AG10803 (cell line): ENCODE results near the gene NEU1.
A peak's percentile ranks its signal among the peaks of the same experiment; 100 is the strongest.

ENCODE experiments used
- DNase-seq: peaks from one replicate; pipeline ENCODE4 v3.0.0; 2010; ENCODE audit warnings: low read depth
- H3K4me3 ChIP-seq: 2 replicates; pipeline ENCODE4 v1.5.1; 2011; ENCODE audit warnings: mild to moderate bottlenecking, low read length, control low read depth
- TF ChIP-seq, protein P1 (sequence below): conservative IDR thresholded peaks from 2 replicates; pipeline ENCODE4 v1.5.1; 2011; ENCODE audit warnings: mild to moderate bottlenecking, low read length, control low read depth, inconsistent platforms

Gene NEU1

GRCh38 chr6:31889331-31889972 is 26.8 kb upstream of the NEU1 start:
- no peak overlapping the region for H3K4me3 ChIP-seq
- TF ChIP-seq, protein P1, sequence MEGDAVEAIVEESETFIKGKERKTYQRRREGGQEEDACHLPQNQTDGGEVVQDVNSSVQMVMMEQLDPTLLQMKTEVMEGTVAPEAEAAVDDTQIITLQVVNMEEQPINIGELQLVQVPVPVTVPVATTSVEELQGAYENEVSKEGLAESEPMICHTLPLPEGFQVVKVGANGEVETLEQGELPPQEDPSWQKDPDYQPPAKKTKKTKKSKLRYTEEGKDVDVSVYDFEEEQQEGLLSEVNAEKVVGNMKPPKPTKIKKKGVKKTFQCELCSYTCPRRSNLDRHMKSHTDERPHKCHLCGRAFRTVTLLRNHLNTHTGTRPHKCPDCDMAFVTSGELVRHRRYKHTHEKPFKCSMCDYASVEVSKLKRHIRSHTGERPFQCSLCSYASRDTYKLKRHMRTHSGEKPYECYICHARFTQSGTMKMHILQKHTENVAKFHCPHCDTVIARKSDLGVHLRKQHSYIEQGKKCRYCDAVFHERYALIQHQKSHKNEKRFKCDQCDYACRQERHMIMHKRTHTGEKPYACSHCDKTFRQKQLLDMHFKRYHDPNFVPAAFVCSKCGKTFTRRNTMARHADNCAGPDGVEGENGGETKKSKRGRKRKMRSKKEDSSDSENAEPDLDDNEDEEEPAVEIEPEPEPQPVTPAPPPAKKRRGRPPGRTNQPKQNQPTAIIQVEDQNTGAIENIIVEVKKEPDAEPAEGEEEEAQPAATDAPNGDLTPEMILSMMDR: no peak
- DNase-seq: no peak

DNA sequence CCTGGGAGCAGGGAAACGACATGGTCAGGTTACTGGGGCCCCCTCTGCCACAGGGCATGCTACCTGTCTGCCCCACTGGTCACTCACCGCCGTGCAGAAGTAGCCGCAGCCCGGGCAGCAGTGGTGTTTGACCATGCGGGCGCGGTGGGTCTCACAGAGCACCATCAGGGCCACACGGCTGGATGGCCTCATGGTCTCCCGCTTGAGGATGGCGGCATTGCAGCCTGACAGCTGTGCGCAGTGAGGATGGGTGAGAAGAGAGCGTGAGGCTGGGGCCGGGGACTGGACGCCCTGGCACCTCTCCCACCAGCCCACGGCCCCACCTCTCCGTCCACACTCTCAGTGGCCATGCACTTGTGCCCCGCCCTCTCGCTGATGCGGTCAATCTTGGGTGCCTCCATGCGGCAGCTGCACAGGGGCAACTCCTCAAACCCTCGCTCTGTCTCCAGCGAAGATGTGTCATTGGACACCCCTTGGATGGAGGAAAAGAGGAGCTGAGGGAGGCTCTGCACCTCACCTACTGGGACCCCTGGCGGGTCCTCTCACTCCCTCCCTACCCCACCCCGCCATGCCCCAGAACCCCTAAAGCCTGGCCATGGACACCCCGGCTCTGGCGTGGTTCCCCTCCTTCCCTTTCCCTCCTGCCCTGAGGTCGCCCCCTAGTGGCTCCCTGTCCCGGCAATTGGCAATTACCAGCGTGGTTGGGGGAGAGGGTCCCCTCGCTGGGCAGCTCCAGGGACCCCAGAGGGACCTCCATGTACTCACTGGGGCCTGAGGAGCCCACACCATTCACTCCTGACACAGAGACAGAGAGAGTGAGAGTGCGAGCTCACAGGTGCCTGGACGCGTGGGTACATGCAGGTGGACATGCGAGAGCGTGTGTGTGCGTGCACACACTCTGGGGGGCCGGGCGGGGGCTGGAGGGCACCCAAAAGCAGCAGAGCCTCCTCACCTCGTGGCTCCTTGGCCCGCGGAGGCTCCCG is 25.9 kb upstream of the NEU1 start:
- TF ChIP-seq, protein P1: peak; percentile 62
- DNase-seq: no peak
- H3K4me3 ChIP-seq: no peak overlapping the region

- H3K4me3 ChIP-seq: no peak overlapping the region
- TF ChIP-seq, protein P1: no peak
- DNase-seq: no peak
Observed at GRCh38 chr6:31887173-31888007, 24.8 kb upstream of the NEU1 start.

GRCh38 chr6:31886541-31886991 is 23.9 kb upstream of the NEU1 start:
- TF ChIP-seq, protein P1: no peak

DNA sequence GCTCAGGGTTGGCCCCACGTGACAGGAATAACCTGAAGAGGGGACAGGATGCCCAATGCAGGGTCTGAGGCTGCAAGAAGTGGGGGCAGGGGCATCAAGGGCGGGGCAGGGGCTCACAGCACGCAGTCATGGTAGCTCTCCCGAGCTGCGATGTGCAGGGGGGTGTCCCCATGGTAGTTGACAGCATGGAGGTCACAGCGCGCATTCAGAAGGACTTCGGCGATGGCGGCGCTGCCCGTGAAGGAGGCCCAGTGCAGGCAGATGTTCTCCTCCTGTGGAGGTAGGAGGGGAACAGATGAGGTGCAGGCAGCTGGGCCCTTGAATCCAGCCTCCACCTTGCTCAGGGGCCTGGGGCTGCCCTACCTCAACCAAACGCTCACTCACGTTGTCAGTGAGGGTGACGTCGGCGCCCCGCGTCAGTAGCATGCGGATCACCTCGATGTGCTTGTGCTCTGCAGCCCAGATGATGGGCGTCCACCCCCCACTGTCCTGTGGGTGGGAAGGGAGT is 22.0 kb upstream of the NEU1 start:
- no peak overlapping the region for H3K4me3 ChIP-seq
- no peak for DNase-seq
- TF ChIP-seq, protein P1: no peak

More at GRCh38 chr6:31886541-31886991, 23.9 kb upstream of the NEU1 start:
- no peak overlapping the region for H3K4me3 ChIP-seq
- DNase-seq: no peak

DNA sequence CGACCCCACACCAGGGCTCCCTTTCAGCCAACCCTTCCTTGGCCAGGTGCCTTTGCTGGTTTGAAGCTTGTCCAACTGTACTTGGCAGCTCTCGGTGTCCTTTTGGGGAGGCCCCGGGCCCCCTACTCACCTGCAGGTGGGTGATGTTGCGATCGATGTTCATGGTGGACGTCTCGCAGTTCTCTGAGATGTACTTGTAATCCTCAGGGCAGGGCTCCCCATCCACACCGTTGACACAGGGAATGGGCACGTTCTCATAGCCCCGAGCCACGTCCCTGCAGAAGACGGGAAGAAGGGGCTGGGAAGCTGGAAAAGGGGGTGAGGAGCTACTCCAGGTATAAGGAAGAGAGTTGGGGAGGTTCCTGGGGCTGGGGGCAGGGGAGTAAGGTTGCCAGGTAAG is 21.1 kb upstream of the NEU1 start:
- TF ChIP-seq, protein P1: no peak
- no peak for DNase-seq
- no peak overlapping the region for H3K4me3 ChIP-seq
